ENCODE results near the gene CAD. TPM values are rescaled to one million over a fixed set of nuclear protein-coding genes. Genes with fewer than 3 reads are reported as not detected.

The CAD gene
- total RNA-seq, 1 experiment from 2014 or later, result 130 TPM

DNA sequence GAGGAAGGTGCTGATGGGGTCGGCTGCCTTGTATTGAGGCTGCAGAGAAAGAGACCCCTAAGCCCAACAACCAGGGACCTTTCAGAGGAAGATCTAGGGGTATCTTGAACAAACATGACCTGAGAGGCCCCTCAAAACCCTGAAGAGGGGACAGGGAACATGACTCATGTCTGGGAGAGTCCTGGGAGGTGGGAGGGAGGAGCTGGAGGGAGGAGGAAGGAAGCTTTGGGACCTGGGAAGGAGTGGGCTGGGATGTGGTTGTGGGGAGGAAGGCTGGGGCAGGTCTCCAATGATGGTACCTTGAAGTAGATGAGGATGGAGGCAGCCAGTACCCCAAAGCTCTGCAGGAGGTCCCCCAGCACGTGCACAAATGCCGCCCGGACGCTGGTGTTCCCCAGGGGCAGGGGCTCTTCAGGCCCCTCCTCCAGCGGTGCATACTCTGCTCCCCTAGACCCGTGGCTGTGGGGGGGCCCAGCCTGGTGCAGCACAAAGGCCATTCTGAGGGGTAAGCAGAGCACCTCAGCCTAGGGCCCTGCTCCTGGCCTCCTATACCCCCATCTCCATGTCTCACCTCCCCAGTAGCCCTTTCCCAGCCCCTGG is 39.8 kb downstream of the CAD start:
- H4K91ac ChIP-seq (ENCODE audit: insufficient read length, low read depth, low read length), result no peak overlapping the region
- H3K4ac ChIP-seq (ENCODE audit: low read depth, low read length), result no peak overlapping the region
- no peak overlapping the region for H3K9ac ChIP-seq (ENCODE audit: extremely low read depth, insufficient read length, low read length)
- H3K27me3 ChIP-seq (ENCODE audit: insufficient read depth, low read length), result peaks cover 13% of the 10 kb centered on the region; the same call in 1 of the 2 replicates
- TF ChIP-seq, protein P1, sequence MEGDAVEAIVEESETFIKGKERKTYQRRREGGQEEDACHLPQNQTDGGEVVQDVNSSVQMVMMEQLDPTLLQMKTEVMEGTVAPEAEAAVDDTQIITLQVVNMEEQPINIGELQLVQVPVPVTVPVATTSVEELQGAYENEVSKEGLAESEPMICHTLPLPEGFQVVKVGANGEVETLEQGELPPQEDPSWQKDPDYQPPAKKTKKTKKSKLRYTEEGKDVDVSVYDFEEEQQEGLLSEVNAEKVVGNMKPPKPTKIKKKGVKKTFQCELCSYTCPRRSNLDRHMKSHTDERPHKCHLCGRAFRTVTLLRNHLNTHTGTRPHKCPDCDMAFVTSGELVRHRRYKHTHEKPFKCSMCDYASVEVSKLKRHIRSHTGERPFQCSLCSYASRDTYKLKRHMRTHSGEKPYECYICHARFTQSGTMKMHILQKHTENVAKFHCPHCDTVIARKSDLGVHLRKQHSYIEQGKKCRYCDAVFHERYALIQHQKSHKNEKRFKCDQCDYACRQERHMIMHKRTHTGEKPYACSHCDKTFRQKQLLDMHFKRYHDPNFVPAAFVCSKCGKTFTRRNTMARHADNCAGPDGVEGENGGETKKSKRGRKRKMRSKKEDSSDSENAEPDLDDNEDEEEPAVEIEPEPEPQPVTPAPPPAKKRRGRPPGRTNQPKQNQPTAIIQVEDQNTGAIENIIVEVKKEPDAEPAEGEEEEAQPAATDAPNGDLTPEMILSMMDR (conservative IDR thresholded peaks at IDR 0.05), result no peak
- no peaks in the 10 kb centered on the region for H3K79me2 ChIP-seq (ENCODE audit: insufficient read depth, low read length)
- no peak overlapping the region for H3K14ac ChIP-seq (ENCODE audit: insufficient read depth, low read length)
- WGBS (ENCODE audit: extremely low coverage, insufficient read length, low lambda C conversion rate), result no CpG with 5 or more reads among the region's 7 CpGs
- H2BK120ac ChIP-seq (ENCODE audit: low read depth, low read length, poor library complexity, severe bottlenecking), result no peak overlapping the region
- H3K9me3 ChIP-seq (ENCODE audit: control insufficient read depth, low read depth, low read length), result no peaks in the 10 kb centered on the region
- no peak overlapping the region for H2AK5ac ChIP-seq (ENCODE audit: insufficient read length, low read length)
- Mint-ChIP-seq H3K9me3 (no peaks in the 10 kb centered on the region), H3K36me3 (ENCODE audit: insufficient read depth in 1 of 3, low read depth in 3 of 3) (no peaks in the 10 kb centered on the region; a peak in 2 of 7 replicates), H3K27ac (no peak overlapping the region), H3K27me3 (ENCODE audit: low read depth) (peaks cover 64% of the 10 kb centered on the region), H3K4me3 (no peak overlapping the region), H3K4me1 (peaks cover 10 to 14% of the 10 kb centered on the region in 2 experiments)
- no peak overlapping the region for H3K18ac ChIP-seq (ENCODE audit: insufficient read length, low read depth, low read length)
- H3T11ph ChIP-seq (ENCODE audit: low read length), result no peak overlapping the region
- no peak overlapping the region for H3K56ac ChIP-seq (ENCODE audit: insufficient read length, low read depth, low read length)
- DNase-seq, result no peak
- H4K5ac ChIP-seq (ENCODE audit: insufficient read length, low read depth, low read length), result no peak overlapping the region
- peaks cover 3% of the 10 kb centered on the region for H3K23me2 ChIP-seq (ENCODE audit: insufficient read length, low read depth, low read length, poor library complexity, severe bottlenecking)
- no peak overlapping the region for H2BK12ac ChIP-seq (ENCODE audit: insufficient read length, low read depth, low read length)
- H3K4me2 ChIP-seq (ENCODE audit: insufficient read depth, insufficient read length, low read length), result no peak overlapping the region
- H3K4me1 ChIP-seq (ENCODE audit: insufficient read depth, low read length), result no peaks in the 10 kb centered on the region; the same call in 1 of the 2 replicates
- H3K23ac ChIP-seq (ENCODE audit: insufficient read length, low read depth, low read length), result no peak overlapping the region
- H3K79me1 ChIP-seq (ENCODE audit: insufficient read depth, low read depth, low read length, poor library complexity, severe bottlenecking), result no peaks in the 10 kb centered on the region
- H4K8ac ChIP-seq (replicated peaks; ENCODE audit: insufficient read length, low read depth, low read length), result no peak overlapping the region
- H2BK20ac ChIP-seq (ENCODE audit: low read depth, low read length, poor library complexity, severe bottlenecking), result no peak overlapping the region
- H2AFZ ChIP-seq (ENCODE audit: low read length), result no peak overlapping the region
- no peak overlapping the region for H3K27ac ChIP-seq (ENCODE audit: insufficient read length, low read depth, low read length)
- no peak overlapping the region for H2BK5ac ChIP-seq (ENCODE audit: insufficient read length, low read length)
- H2BK15ac ChIP-seq (ENCODE audit: low read depth, low read length), result no peak overlapping the region
- H4K20me1 ChIP-seq (ENCODE audit: control insufficient read depth, insufficient read depth, insufficient read length), result no peaks in the 10 kb centered on the region

Measured in H9 (cell line).